Cardiac muscle cell (in vitro differentiated cells and primary cell): ENCODE measurements around the gene TDRD9. TPM values are rescaled to one million over a fixed set of nuclear protein-coding genes. Genes with fewer than 3 reads are reported as not detected.

Experiments
- DNase-seq, 2 donors: peaks; one replicate each; pipeline versions ENCODE4 v3.0.0 to v3.0.0-alpha.2; 2010 to 2017; ENCODE audit warnings: low read depth in 1 of 2, low spot score in 1 of 2
- H3K27ac ChIP-seq: fragments of 200-600 bp; sonication (generic); 2 replicates; pipeline ENCODE4 v1.5.1; 2016
- H3K27me3 ChIP-seq: fragments of 200-600 bp; sonication (generic); 2 replicates; pipeline ENCODE4 v1.6.0; 2016; ENCODE audit warnings: control low read depth
- H3K36me3 ChIP-seq: fragments of 200-600 bp; sonication (generic); 2 replicates; pipeline ENCODE4 v1.5.1; 2016; ENCODE audit warnings: control low read depth
- H3K4me1 ChIP-seq: fragments of 200-600 bp; sonication (generic); 2 replicates; pipeline ENCODE4 v1.8.1; 2017; ENCODE audit warnings: low read depth, mild to moderate bottlenecking, mixed run types
- H3K4me3 ChIP-seq: fragments of 200-600 bp; sonication (generic); 2 replicates; pipeline ENCODE4 v1.5.1; 2016; ENCODE audit warnings: mild to moderate bottlenecking
- H3K9me3 ChIP-seq: fragments of 200-600 bp; sonication (generic); 2 replicates; pipeline ENCODE4 v1.5.1; 2017; ENCODE audit warnings: low read depth, mild to moderate bottlenecking, control low read depth
- polyA plus RNA-seq: library from polyadenylated mRNA; unstranded; fragments of >200 nt; fragmentation: Nextera tagmentation; extraction: Ambion mirVana; gene quantifications from 2 replicates; pipeline ENCODE4 v1.2.1, GENCODE V29; 2016
- total RNA-seq: library from RNA; depleted of rRNA; stranded (reverse); fragments of >200 nt; gene quantifications from 2 replicates; pipeline ENCODE4 v1.2.3, GENCODE V29; 2016
- TF ChIP-seq, protein P1 (sequence below): IDR thresholded peaks from 2 replicates; pipeline ENCODE4 v1.5.1; 2012; ENCODE audit warnings: low read depth, mild to moderate bottlenecking, low read length

The TDRD9 gene
- total and polyA plus RNA-seq, 2 experiments from 2014 or later, result 0.31 TPM; not detected in 1

DNA sequence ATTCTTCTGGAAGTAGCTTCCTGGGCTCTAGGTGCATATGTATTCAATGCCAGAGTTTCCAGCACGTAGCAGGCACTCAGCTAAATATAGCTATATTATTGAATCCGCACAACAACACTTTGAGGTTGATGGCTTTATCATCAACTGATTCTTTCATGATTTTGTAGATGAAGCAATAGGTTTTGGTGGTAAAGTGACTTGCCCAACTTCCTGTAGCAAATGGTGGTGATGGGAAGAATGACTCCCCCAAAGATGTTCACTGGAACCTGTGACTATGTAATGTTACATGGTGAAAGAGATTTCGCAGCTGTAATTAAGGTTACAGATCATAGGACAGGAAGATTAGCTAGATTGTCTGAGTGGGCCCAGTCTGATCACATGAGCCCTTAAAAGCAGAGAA, 3.2 kb downstream of the TDRD9 start:
- peak in 1 of 2 donors; percentile 9 for DNase-seq
- H3K27me3 ChIP-seq, result no peaks in the 10 kb centered on the region
- H3K27ac ChIP-seq, result no peak overlapping the region
- H3K4me1 ChIP-seq, result no peaks in the 10 kb centered on the region
- H3K4me3 ChIP-seq, result no peak overlapping the region
- no peaks in the 10 kb centered on the region for H3K9me3 ChIP-seq
- no peaks in the 10 kb centered on the region for H3K36me3 ChIP-seq
- TF ChIP-seq, protein P1, sequence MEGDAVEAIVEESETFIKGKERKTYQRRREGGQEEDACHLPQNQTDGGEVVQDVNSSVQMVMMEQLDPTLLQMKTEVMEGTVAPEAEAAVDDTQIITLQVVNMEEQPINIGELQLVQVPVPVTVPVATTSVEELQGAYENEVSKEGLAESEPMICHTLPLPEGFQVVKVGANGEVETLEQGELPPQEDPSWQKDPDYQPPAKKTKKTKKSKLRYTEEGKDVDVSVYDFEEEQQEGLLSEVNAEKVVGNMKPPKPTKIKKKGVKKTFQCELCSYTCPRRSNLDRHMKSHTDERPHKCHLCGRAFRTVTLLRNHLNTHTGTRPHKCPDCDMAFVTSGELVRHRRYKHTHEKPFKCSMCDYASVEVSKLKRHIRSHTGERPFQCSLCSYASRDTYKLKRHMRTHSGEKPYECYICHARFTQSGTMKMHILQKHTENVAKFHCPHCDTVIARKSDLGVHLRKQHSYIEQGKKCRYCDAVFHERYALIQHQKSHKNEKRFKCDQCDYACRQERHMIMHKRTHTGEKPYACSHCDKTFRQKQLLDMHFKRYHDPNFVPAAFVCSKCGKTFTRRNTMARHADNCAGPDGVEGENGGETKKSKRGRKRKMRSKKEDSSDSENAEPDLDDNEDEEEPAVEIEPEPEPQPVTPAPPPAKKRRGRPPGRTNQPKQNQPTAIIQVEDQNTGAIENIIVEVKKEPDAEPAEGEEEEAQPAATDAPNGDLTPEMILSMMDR, result no peak

DNA sequence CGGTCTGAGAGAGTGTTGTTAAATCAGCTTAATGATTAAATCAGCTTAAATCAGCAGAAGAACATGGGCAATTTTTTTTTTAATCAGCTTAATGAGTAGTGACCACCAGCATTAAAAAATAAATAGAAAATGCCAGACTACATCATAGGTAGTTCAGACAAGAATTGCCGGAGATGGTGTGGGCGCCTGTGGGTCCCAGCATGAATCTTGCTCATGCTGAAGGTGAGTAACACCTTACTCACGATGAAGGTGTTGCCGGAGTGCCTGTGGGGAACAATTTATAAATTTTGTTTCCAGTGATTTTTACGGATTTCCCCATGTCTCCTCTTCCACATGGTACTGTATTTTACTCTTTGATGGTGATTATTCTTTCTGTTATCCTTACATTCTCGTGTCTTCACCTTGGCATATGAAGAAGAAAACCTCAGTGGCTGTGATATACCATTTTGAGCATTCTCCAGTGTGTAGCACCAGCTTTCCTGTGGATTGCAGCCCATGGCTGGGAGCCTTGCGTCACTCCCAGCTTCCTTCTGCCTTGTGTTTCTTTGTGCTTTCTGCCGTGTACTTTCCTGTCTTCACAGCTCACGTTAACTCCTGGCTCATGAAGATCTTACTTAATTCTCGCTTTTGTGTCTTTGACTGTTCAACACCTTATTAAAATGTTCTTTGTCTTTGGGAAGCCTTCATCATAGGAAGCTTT, 4.7 kb downstream of the TDRD9 start:
- no peaks in the 10 kb centered on the region for H3K4me1 ChIP-seq
- TF ChIP-seq, protein P1, result no peak
- no peaks in the 10 kb centered on the region for H3K27me3 ChIP-seq
- no peaks in the 10 kb centered on the region for H3K36me3 ChIP-seq
- no peak overlapping the region for H3K27ac ChIP-seq
- no peak overlapping the region for H3K4me3 ChIP-seq
- DNase-seq, result no peak
- no peaks in the 10 kb centered on the region for H3K9me3 ChIP-seq

DNA sequence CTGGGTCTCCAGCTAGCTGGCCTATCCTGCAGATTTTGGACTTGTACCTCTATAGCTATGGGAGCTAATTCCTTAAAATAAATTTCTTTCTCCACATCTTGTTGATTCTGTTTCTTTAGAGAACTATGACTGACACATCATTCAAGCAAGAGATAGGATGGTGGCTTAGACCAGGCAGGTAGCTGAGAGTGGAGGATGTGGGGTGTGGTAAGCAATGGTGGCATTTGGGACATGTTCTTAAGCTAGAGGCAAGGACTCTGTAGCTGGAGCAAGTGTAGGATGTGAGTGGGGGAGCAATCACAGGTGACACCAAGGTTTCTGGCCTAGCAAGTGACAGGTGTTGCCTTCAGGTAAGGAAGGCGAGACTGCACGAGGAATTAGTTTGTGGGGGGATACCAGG, 6.8 kb downstream of the TDRD9 start:
- H3K27me3 ChIP-seq, result no peaks in the 10 kb centered on the region
- H3K4me3 ChIP-seq, result no peak overlapping the region
- no peak overlapping the region for H3K27ac ChIP-seq
- TF ChIP-seq, protein P1, result no peak
- H3K36me3 ChIP-seq, result no peaks in the 10 kb centered on the region
- H3K4me1 ChIP-seq, result peaks cover 2% of the 10 kb centered on the region
- H3K9me3 ChIP-seq, result no peaks in the 10 kb centered on the region
- DNase-seq, result no peak

DNA sequence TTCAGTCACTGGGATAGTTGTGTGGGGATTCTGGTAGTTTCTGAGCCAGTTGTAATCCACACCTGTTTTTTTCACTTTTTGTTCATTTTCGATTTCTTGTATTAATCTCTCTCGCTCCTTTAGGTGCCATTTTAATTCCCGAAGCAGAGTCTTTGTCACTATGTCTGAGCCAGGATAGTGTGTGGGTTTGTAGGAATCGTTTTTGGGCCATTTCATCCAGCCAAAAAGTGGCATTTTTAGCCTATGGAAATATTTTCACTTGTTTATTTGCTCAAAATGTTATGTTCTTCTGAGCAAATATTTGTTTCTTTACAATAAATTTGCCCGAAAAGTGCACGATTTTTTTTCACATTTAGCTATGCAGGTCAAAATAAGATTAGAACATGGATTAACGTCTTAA, 13.2 kb downstream of the TDRD9 start:
- Histone ChIP-seq H3K27ac (no peak overlapping the region), H3K27me3 (no peaks in the 10 kb centered on the region), H3K4me1 (peaks cover 14% of the 10 kb centered on the region), H3K36me3 (no peaks in the 10 kb centered on the region), H3K9me3 (no peaks in the 10 kb centered on the region), H3K4me3 (no peak overlapping the region)
- DNase-seq, result no peak
- TF ChIP-seq, protein P1, result no peak

DNA sequence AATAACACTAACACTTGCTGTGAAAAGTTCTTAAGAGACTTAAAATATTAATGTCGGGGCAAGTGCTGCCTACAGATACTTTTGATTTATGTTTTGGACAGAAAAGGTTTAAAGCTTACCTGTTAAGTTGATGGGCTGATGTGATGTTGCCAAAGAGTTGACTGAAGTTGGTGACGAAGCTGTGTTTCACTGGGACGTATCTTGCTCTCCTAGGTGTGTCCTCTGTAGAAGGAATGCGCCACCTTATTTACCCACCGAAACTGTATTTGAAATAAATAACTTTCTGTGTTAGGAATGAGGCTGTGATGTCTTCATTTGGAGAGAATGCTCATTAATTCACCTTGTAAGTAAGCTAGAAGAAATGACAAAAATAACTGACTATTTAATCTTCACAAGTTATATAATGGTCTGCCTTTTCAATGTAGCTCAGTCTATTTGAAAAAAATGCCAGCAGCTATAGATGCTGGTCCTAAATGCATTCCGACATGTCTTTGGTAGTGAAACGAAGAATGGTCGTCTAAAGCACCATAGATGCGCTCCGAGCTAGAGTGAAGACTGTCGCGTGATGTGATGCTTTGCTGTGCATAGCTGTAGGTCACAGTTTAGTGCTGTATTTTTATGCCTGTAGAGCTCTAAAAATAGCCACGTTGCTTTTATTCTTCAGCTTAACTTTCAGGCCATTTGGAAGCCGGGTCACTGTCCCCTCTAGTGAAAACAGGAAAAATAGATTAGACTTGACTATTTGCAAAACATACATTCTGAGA, 13.9 kb downstream of the TDRD9 start, which contains the start of gene RD3L:
RD3L (minus strand) TSS at position 557 of the 764 bp plus-strand sequence. CDS start 834 bp downstream, outside the sequence.
- Histone ChIP-seq H3K4me3 (no peak within 1 kb of the TSS), H3K27ac (no peak within 1 kb of the TSS), H3K9me3 (no peaks in the 10 kb centered on the region), H3K36me3 (no peaks in the 10 kb centered on the region), H3K27me3 (no peaks in the 10 kb centered on the region), H3K4me1 (peaks cover 14% of the 10 kb centered on the region)
- peak in 1 of 2 donors; percentile 36 for DNase-seq
- TF ChIP-seq, protein P1, result no peak
